HG02970 (cell line): ENCODE measurements around the gene C2orf49.

Experiments
- ATAC-seq: cut with Tn5 transposase; IDR thresholded peaks from one replicate; pipeline ENCODE4 v1.9.1; 2021; ENCODE audit warnings: mild to moderate bottlenecking, moderate library complexity, moderate number of reproducible peaks; ENCODE audit not compliant: unreplicated experiment, low FRiP score

C2orf49 gene

DNA sequence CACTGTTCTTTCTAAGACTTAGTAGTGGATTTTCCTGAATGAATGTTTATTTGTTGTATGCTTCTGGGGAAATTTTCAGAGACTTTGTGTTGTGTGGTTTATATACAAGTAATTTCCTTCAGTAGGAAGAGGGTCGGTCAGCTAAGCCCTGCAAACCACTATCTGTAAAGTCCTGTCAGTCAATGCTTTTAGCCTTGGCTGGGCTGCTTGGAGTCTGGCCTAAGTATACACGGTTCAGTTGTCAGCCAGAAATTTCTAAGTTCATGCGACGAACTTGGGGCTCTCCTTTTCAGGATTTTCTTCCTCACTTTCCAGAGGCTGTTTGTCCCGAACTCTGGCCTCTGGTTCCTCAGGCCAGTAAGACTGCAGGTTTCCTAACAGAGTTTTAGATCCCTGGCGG lies 21.3 kb downstream of the C2orf49 start:
- no peak for ATAC-seq

DNA sequence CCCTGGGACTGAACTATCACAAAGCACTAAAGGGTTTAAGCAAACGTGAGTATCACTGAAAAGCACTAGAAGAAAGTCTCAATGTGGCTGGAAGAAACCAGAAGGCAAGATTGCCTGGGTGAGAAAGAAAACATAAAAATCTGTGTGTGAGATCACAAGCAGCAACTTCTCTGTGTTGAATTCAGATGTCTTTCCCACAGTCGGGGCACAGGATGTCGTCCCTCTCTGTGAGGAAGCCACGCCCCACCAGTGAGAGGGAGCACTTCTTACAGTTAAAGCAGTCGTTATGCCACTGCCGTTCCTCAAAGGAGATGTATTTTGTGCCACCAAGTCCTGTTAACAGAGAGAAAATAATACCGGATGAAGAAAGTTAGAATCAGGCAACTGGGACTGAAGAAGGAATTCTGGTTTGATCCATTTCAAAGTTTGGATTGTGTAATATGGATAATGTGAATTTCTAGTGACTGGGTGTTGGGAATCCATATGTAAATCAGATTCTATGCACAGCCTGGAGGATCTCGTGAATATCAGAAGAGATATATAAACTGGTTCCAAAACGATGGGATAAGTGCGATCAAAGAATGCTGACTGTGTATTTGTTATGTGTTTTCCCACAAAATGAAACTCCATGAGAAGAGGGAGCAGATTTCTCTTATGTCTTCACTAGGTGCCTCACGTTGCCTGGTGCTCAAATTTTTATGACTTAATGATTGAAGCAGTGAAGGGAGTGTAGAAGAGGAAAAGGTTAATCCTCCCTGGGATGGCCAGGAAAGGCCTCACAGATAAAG lies 24.0 kb downstream of the C2orf49 start:
- ATAC-seq = no peak

DNA sequence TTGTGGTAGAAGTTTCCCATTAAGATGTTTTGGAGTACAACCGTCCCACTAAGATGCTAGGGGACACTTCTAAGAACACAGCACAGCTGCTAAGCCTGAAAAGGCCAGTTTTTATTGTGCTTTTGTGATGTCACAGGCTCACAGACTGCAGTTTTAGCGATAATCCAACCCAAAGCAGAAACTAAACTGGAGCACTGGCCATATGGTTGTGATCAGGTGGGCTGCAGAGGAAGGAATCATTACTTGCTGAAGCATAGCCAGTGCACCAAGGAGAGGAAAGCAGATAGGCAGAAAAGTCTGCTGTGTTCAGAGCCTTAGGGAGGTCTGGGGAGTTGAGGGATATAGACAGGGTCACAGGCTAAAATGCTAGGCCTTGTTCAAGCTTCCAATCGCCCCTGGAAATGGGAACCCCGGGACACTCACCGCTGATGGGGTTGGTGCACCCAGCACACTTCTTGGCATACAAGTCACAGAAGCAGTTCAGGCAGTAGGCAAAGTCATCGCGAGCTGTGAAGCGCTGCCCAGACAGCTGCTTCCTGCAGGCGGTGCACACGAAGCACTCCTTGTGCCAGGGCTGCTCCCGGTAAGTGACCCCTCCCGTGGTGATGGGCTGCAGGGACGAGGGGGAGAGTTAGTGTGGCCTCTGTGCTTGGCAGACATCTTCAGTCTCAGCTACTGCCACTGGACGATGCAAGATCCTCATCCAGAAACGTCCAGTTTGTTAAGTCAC lies 25.7 kb downstream of the C2orf49 start:
- no peak for ATAC-seq

DNA sequence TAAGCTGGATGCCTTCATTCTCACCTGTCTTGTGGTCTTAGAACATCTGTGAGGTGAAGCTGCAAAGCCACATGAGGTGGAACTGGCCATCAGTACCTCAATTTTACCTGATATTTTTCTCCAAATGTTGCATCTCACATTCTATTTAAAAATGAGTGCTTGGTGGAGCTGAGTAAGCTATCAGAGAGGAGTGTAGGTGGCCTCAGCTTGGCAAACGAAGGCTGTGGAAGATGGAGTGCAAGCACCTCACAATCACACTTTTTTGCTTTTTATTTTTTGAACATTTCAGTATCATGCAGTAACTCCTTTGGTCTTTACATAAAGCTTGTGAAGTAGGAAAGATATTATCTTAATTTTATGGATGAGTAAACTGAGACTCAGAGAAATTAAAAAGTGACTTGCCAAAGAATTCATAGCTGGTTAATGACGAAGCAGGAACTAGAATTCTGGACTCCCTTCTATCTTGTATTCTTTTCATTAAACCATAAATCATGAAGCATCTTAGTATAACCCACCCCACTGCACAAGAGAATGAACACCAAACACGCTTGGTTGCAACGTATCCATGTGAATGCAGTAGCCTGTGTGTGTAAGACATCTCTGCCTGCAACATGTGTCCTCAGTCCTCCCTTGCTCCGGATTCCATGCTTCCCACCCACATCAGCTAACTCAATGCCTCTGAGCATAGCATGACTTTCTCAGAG lies 27.2 kb downstream of the C2orf49 start:
- ATAC-seq = no peak

DNA sequence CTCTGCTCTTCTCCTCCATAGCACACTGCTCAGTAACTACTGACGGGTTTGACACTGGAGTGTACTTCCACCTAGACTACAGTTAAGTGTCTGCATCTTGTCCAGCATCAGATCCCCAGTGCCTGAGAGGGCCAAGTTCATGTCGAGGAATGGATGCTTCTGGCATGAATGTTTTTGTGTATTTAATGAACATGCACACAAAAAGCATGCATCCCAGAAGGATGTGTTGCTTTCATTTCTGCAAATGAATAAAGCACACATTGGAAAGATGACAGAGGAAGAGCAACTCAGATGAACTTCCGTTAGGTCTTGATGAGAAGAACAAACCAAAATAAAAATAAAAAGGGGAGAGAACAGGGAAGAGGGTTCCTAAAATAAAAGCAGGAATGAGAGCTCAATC lies 27.9 kb downstream of the C2orf49 start:
- no peak for ATAC-seq

DNA sequence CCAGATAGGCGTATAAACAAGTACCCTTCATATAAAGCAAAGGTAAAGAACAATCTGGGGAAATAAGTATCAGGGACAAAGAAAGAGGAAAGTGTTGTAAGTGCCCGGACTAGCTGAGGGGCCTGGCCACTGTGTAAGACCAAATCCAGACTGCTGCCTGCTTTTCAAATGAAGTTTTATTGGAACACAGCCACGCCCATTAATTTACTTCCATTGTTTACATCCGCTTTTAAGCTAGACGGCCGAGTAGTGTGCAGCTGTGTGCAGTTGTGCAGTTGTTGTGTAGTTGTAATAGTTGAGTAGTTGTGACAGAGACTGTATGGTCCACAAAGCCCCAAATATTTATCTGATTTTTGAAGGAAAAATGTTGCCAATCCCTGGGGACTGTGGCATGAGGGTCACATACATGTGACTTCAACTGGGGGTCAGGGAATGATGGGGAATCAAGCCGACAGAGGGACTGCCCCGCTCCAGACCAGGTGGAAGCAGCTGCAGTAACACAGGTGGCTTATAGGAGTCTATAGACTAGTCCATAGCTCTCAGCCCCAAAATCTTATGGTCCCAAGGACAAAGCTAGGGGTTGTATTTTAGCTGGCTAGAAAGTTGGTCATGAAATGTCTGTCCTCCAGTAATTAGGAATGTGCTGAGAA lies 31.5 kb downstream of the C2orf49 start:
- ATAC-seq = no peak

DNA sequence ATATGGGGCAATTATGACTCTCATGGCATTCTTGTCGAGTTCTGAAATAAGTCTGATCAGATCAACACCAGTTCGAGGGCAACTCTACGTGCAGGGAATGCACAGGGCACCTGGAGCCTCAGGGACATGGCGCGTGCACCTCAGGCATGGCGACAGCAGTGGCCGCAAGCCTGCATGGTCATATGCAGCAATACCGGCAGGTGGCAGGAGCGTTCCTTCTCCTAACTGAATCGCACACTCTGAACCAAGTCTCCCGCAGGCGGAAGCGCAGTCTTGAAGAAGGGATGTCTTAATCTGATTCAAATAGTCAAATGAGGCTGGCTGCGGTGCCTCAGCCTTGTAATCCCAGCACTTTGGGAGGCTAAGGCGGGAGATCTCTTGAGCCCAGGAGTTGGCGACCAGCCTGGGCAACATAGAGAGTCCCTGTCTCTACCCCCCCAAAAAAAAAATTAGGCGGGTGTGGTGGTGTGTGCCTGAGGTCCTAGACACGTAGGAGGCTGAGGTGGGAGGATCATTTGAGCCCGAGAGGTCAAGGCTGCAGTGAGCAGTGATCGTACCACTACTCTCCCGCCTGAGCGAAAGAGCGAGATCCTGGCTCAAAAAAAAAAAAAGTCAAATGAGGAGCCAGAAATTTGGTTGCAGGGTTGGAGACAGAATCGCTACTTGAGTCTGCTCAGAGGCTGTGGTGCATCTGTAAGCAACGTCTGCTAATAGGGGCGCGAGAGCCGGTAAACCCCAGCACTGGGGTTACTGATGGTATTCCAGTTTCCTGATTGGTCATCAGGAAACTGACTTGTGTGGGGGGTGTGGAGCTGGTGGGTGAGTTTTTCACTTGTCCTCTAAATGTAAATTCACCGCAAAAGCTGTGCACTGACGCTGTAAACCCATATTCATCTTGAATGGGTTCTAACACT lies 32.7 kb downstream of the C2orf49 start:
- ATAC-seq = peak; percentile 60

DNA sequence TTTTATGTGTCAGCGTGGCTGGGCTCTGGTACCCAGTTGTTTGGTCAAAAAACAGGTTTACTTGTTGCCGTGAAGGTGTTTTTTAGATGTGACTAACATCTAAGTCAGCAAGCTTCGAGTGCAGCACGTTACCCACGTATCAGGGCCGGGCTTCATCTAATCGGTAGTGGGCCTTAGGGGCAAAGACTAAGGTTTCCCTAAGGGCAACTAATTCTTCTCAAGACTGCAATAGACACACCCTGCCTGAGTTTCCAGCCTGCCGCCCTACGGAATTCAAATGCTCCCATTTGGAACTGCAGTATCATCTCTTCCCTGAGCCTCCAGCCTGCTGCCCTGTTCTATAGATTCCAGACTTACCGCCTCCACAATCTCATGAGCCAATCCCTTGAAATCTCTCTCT lies 33.8 kb downstream of the C2orf49 start:
- ATAC-seq = no peak

DNA sequence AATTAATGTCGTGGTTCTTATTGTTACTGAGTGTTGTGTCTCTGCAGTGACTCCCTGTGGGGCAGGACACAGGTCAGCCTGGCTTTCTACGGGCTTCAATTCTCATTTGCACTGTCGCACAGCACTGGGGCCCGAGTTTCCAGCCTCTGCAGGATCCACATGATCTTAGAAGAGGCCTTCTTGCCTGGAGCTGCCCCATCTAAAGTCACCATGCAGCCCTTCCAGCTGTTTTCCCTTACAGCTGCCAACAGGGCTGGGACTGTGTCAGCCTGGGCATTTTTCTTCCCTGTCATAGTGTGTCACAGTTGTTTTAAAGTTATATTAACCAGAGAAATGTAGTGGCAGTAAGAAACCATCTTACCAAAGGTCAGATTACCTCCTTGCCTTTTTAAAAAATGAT lies 34.5 kb downstream of the C2orf49 start:
- no peak for ATAC-seq

DNA sequence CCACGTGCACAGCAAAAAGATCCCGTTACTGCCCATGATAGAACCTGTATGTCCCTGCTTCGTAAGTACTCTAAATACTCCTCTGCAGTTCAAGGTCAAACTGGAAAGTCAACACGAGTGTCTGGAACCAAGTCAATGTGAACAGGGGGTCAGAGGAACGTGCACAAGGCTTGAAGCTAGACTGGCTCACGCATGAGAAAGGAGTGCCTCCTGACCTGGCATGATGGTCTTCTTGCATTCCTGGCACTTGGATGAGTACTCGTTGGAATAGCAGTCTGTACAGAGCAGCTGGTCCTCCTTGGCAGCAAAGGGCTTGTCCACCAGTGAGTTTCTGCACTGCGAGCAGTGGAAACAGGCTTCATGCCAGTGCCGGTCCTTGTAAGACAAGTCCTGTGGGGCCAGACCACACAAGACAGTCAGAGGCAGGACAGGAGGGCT lies 36.0 kb downstream of the C2orf49 start:
- ATAC-seq = no peak

- ATAC-seq = peak; percentile 52
Observed at GRCh38 chr2:105373895-105374401, 36.6 kb downstream of the C2orf49 start.

DNA sequence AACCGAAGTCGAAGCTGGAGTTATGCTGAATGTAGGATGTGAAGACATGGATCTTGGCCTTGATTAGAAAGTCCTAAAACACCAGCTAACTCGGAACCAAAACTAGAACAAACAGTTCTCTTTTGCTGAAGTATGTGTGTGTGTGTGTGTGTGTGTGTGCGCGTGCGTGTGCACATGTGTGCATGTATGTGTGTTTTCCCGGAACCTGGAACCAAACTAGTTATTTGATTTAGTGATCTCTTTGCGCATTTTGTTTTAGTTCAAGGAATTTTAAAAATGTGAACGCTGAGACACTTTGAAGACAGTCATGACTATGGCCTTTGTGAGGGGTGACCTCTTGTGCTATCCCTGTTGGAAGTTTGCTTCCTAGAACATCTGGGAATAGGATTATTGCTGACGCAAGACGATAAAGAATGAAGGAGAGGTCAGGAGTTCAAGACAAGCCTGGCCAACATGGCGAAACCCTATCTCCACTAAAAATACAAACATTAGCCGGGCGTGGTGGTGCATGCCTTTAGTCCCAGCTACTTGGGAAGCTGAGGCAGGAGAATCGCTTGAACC lies 37.7 kb downstream of the C2orf49 start:
- ATAC-seq = no peak

- no peak for ATAC-seq
Observed at GRCh38 chr2:105376010-105376409, 38.7 kb downstream of the C2orf49 start.

GRCh38 chr2:105376789-105377240 lies 39.5 kb downstream of the C2orf49 start:
- no peak for ATAC-seq

GRCh38 chr2:105377871-105378270 lies 40.5 kb downstream of the C2orf49 start:
- no peak for ATAC-seq

GRCh38 chr2:105378276-105378840 lies 41.0 kb downstream of the C2orf49 start:
- no peak for ATAC-seq

- no peak for ATAC-seq
Observed at GRCh38 chr2:105378921-105379383, 41.6 kb downstream of the C2orf49 start.

GRCh38 chr2:105379741-105380186 lies 42.4 kb downstream of the C2orf49 start:
- ATAC-seq = no peak
